ENCODE measurements around the gene KLF13.

DNA sequence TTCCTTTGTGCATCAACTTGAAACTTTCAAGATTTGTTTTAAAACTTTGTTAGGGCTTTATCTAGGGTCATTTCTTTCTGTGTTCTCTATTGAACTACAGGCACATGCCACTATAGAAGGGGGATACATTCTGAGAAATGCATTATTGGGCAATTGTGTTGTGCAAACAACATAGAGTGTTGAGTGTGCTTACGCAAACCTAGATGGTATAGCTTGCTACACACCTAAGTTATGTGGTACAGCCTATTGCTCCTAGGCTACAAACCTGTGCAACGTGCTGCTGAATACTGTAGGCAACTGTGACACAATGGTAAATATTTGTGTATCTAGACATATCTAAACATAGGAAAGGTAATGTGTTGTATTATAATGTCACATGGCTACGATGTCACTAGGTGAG is 33.0 kb upstream of the KLF13 start:
- no peak for TF ChIP-seq POLR2AphosphoS5 (IDR thresholded peaks at IDR 0.05; ENCODE audit: low read depth)
- TF ChIP-seq, protein P1, sequence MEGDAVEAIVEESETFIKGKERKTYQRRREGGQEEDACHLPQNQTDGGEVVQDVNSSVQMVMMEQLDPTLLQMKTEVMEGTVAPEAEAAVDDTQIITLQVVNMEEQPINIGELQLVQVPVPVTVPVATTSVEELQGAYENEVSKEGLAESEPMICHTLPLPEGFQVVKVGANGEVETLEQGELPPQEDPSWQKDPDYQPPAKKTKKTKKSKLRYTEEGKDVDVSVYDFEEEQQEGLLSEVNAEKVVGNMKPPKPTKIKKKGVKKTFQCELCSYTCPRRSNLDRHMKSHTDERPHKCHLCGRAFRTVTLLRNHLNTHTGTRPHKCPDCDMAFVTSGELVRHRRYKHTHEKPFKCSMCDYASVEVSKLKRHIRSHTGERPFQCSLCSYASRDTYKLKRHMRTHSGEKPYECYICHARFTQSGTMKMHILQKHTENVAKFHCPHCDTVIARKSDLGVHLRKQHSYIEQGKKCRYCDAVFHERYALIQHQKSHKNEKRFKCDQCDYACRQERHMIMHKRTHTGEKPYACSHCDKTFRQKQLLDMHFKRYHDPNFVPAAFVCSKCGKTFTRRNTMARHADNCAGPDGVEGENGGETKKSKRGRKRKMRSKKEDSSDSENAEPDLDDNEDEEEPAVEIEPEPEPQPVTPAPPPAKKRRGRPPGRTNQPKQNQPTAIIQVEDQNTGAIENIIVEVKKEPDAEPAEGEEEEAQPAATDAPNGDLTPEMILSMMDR (conservative IDR thresholded peaks at IDR 0.05; ENCODE audit: low read depth in 2 of 2): no peak
- no peak for TF ChIP-seq EZH2 (IDR thresholded peaks at IDR 0.05; ENCODE audit: low read depth, unreplicated experiment)
- TF ChIP-seq CREB1 (CRISPR knock-in tag; IDR thresholded peaks at IDR 0.05; ENCODE audit: low read depth): no peak
- TF ChIP-seq, protein P2, sequence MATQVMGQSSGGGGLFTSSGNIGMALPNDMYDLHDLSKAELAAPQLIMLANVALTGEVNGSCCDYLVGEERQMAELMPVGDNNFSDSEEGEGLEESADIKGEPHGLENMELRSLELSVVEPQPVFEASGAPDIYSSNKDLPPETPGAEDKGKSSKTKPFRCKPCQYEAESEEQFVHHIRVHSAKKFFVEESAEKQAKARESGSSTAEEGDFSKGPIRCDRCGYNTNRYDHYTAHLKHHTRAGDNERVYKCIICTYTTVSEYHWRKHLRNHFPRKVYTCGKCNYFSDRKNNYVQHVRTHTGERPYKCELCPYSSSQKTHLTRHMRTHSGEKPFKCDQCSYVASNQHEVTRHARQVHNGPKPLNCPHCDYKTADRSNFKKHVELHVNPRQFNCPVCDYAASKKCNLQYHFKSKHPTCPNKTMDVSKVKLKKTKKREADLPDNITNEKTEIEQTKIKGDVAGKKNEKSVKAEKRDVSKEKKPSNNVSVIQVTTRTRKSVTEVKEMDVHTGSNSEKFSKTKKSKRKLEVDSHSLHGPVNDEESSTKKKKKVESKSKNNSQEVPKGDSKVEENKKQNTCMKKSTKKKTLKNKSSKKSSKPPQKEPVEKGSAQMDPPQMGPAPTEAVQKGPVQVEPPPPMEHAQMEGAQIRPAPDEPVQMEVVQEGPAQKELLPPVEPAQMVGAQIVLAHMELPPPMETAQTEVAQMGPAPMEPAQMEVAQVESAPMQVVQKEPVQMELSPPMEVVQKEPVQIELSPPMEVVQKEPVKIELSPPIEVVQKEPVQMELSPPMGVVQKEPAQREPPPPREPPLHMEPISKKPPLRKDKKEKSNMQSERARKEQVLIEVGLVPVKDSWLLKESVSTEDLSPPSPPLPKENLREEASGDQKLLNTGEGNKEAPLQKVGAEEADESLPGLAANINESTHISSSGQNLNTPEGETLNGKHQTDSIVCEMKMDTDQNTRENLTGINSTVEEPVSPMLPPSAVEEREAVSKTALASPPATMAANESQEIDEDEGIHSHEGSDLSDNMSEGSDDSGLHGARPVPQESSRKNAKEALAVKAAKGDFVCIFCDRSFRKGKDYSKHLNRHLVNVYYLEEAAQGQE (IDR thresholded peaks at IDR 0.05; ENCODE audit: unreplicated experiment): no peak
- no peak for TF ChIP-seq EZH2phosphoT487 (IDR thresholded peaks at IDR 0.05; ENCODE audit: unreplicated experiment)
- TF ChIP-seq JUNB (IDR thresholded peaks at IDR 0.05; ENCODE audit: unreplicated experiment): no peak
- no peak for TF ChIP-seq ZNF114 (CRISPR knock-in tag; IDR thresholded peaks at IDR 0.05)
